GM18498 (cell line): ENCODE results near the gene ZAP70.

Source experiments
- ATAC-seq: cut with Tn5 transposase; IDR thresholded peaks from one replicate; pipeline ENCODE4 v1.9.1; 2021; ENCODE audit warnings: mild to moderate bottlenecking, moderate library complexity; ENCODE audit not compliant: unreplicated experiment

Gene ZAP70

GRCh38 chr2:97775074-97775473 lies 61.7 kb downstream of the ZAP70 start:
- ATAC-seq = no peak

GRCh38 chr2:97779141-97779540 lies 65.8 kb downstream of the ZAP70 start:
- no peak for ATAC-seq

GRCh38 chr2:97781981-97782380 lies 68.6 kb downstream of the ZAP70 start:
- no peak for ATAC-seq

GRCh38 chr2:97784953-97785352 lies 71.6 kb downstream of the ZAP70 start:
- ATAC-seq = no peak

- ATAC-seq = no peak
These were observed 72.4 kb downstream of the ZAP70 start for GRCh38 chr2:97785818-97786217.

- ATAC-seq = no peak
These were observed 75.7 kb downstream of the ZAP70 start for GRCh38 chr2:97788986-97789644.
